ENCODE results near the gene SPN. TPM values are rescaled to one million over a fixed set of nuclear protein-coding genes. Genes with fewer than 3 reads are reported as not detected.

The SPN gene
- total and polyA plus RNA-seq, 2 experiments from 2014 or later = not detected

DNA sequence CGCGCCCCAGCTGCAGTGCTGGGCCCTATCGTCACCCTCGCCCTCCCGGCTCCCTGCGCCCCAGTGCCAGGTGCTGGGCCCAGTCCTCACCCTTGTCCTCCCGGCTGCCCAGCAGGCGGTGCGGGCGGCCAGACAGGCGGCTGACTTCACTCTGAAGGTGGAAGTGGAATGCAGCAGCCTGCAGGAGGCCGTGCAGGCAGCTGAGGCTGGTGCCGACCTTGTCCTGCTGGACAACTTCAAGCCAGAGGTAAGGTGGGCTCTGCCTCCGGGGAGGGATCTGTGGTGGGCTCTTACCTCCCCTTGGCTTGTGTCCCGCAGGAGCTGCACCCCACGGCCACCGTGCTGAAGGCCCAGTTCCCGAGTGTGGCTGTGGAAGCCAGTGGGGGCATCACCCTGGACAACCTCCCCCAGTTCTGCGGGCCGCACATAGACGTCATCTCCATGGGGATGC lies 33.9 kb downstream of the SPN start:
- Histone ChIP-seq H3K9me3 (ENCODE audit: low read depth) (no peaks in the 10 kb centered on the region), H3K4me3 (no peak overlapping the region), H2AFZ (no peak overlapping the region), H3K27ac (no peak overlapping the region), H3F3A (ENCODE audit: insufficient read depth) (no peaks in the 10 kb centered on the region), H4K20me1 (ENCODE audit: insufficient read depth) (no peaks in the 10 kb centered on the region), H3K4me1 (ENCODE audit: insufficient read depth) (no peaks in the 10 kb centered on the region), H3K9ac (no peak overlapping the region), H3K27me3 (replicated peaks; ENCODE audit: insufficient read depth) (no peaks in the 10 kb centered on the region; the same call in 1 of the 2 replicates), H3K79me2 (ENCODE audit: insufficient read depth) (no peaks in the 10 kb centered on the region), H3K4me2 (ENCODE audit: unreplicated experiment) (no peak overlapping the region), H3K36me3 (ENCODE audit: low read depth) (no peaks in the 10 kb centered on the region), H3K9me2 (ENCODE audit: insufficient read depth) (no peaks in the 10 kb centered on the region)
- WGBS, 2 experiments (ENCODE audit: low coverage in 1 of 2, low lambda C conversion rate in 2 of 2, missing lambda C conversion rate in 2 of 2) = 89 to 90% methylated on average over 21 of the region's 21 CpGs
- TF ChIP-seq EZH2 (IDR thresholded peaks at IDR 0.05; ENCODE audit: insufficient read depth, poor library complexity, severe bottlenecking) (no peak), EZH2phosphoT487 (IDR thresholded peaks at IDR 0.05; ENCODE audit: insufficient read depth, low read depth) (no peak)
- no peak for DNase-seq
- in situ Hi-C loops (cut with MboI) = no loop called here

DNA sequence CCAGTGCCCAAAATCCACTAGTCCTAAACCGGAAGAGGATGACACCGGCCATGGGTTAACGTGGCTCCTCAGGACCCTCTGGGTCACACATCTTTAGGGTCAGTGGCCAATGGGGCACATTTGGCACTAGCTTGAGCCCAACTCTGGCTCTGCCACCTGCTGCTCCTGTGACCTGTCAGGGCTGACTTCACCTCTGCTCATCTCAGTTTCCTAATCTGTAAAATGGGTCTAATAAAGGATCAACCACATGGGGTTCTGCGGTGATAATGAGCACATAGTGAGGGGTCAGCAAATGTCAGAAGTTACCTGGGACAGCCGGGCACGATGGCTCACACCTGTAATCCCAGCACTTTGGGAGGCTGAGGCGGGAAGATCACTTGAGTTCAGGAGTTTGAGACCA lies 34.3 kb downstream of the SPN start:
- no peaks in the 10 kb centered on the region for H3K36me3 ChIP-seq (ENCODE audit: low read depth)
- no peaks in the 10 kb centered on the region for H3K79me2 ChIP-seq (ENCODE audit: insufficient read depth)
- H3K9ac ChIP-seq = no peak overlapping the region
- no peak overlapping the region for H3K4me3 ChIP-seq
- no peak overlapping the region for H3K27ac ChIP-seq
- H4K20me1 ChIP-seq (ENCODE audit: insufficient read depth) = no peaks in the 10 kb centered on the region
- H3K9me2 ChIP-seq (ENCODE audit: insufficient read depth) = no peaks in the 10 kb centered on the region
- H3F3A ChIP-seq (ENCODE audit: insufficient read depth) = no peaks in the 10 kb centered on the region
- DNase-seq = no peak
- in situ Hi-C loops (cut with MboI) = no loop called here
- TF ChIP-seq EZH2 (IDR thresholded peaks at IDR 0.05; ENCODE audit: insufficient read depth, poor library complexity, severe bottlenecking) (no peak), EZH2phosphoT487 (IDR thresholded peaks at IDR 0.05; ENCODE audit: insufficient read depth, low read depth) (no peak)
- no peaks in the 10 kb centered on the region for H3K4me1 ChIP-seq (ENCODE audit: insufficient read depth)
- no peaks in the 10 kb centered on the region for H3K9me3 ChIP-seq (ENCODE audit: low read depth)
- no peak overlapping the region for H2AFZ ChIP-seq
- H3K4me2 ChIP-seq (ENCODE audit: unreplicated experiment) = no peak overlapping the region
- 86 to 94% methylated on average over 7 of the region's 7 CpGs for WGBS, 2 experiments (ENCODE audit: low coverage in 1 of 2, low lambda C conversion rate in 2 of 2, missing lambda C conversion rate in 2 of 2)
- no peaks in the 10 kb centered on the region; the same call in 1 of the 2 replicates for H3K27me3 ChIP-seq (replicated peaks; ENCODE audit: insufficient read depth)

DNA sequence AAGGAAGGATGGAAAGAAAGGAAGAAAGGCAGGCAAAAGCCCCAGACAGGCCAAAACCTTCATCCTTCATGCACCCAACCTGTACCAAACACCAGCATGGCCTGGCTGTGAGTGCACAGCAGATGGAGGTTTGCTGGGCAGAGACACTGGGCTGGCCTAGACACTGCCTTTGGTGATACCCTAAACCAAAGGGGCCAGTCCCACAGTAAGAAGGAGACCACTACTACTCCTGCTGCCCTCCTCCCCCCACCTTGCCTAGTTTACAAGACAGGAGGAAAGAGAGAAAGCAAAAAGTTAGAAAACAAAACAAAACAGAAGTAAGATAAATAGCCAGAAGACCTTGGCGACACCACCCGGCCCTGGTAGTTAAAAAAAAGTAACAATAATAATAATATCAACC lies 35.0 kb downstream of the SPN start:
- no peaks in the 10 kb centered on the region for H3K9me2 ChIP-seq (ENCODE audit: insufficient read depth)
- TF ChIP-seq EZH2phosphoT487 (IDR thresholded peaks at IDR 0.05; ENCODE audit: insufficient read depth, low read depth) = no peak
- TF ChIP-seq EZH2 (IDR thresholded peaks at IDR 0.05; ENCODE audit: insufficient read depth, poor library complexity, severe bottlenecking) = no peak
- no peaks in the 10 kb centered on the region for H3K36me3 ChIP-seq (ENCODE audit: low read depth)
- no peak overlapping the region for H3K4me3 ChIP-seq
- no peaks in the 10 kb centered on the region; the same call in 1 of the 2 replicates for H3K27me3 ChIP-seq (replicated peaks; ENCODE audit: insufficient read depth)
- no peak overlapping the region for H3K27ac ChIP-seq
- H2AFZ ChIP-seq = no peak overlapping the region
- in situ Hi-C loops (cut with MboI) = no loop called here
- H3K4me1 ChIP-seq (ENCODE audit: insufficient read depth) = no peaks in the 10 kb centered on the region
- no peaks in the 10 kb centered on the region for H3K79me2 ChIP-seq (ENCODE audit: insufficient read depth)
- H4K20me1 ChIP-seq (ENCODE audit: insufficient read depth) = no peaks in the 10 kb centered on the region
- no peak overlapping the region for H3K9ac ChIP-seq
- H3K9me3 ChIP-seq (ENCODE audit: low read depth) = no peaks in the 10 kb centered on the region
- H3F3A ChIP-seq (ENCODE audit: insufficient read depth) = no peaks in the 10 kb centered on the region
- DNase-seq = no peak
- 60 to 69% methylated on average over 2 of the region's 2 CpGs for WGBS, 2 experiments (ENCODE audit: low coverage in 1 of 2, low lambda C conversion rate in 2 of 2, missing lambda C conversion rate in 2 of 2)
- no peak overlapping the region for H3K4me2 ChIP-seq (ENCODE audit: unreplicated experiment)

- Histone ChIP-seq H4K20me1 (ENCODE audit: insufficient read depth) (no peaks in the 10 kb centered on the region), H3K36me3 (ENCODE audit: low read depth) (no peaks in the 10 kb centered on the region), H3K79me2 (ENCODE audit: insufficient read depth) (no peaks in the 10 kb centered on the region), H3K27me3 (replicated peaks; ENCODE audit: insufficient read depth) (no peaks in the 10 kb centered on the region; the same call in 1 of the 2 replicates), H3F3A (ENCODE audit: insufficient read depth) (no peaks in the 10 kb centered on the region), H3K4me2 (ENCODE audit: unreplicated experiment) (no peak overlapping the region), H3K9me3 (ENCODE audit: low read depth) (no peaks in the 10 kb centered on the region), H3K9me2 (ENCODE audit: insufficient read depth) (no peaks in the 10 kb centered on the region), H3K4me1 (ENCODE audit: insufficient read depth) (no peaks in the 10 kb centered on the region), H3K27ac (no peak overlapping the region), H3K9ac (no peak overlapping the region), H3K4me3 (no peak overlapping the region), H2AFZ (no peak overlapping the region)
- no peak for TF ChIP-seq EZH2 (IDR thresholded peaks at IDR 0.05; ENCODE audit: insufficient read depth, poor library complexity, severe bottlenecking)
- TF ChIP-seq EZH2phosphoT487 (IDR thresholded peaks at IDR 0.05; ENCODE audit: insufficient read depth, low read depth) = no peak
- WGBS, 2 experiments (ENCODE audit: low coverage in 1 of 2, low lambda C conversion rate in 2 of 2, missing lambda C conversion rate in 2 of 2) = 72 to 74% methylated on average over 17 of the region's 17 CpGs
- in situ Hi-C loops (cut with MboI) = no loop called here
- DNase-seq = no peak
These were observed 35.7 kb downstream of the SPN start for GRCh38 chr16:29698484-29699323.
